Heart left ventricle (tissue), 16 donors: ENCODE measurements around the gene CYP2A6. TPM values are rescaled to one million over a fixed set of nuclear protein-coding genes. Genes with fewer than 3 reads are reported as not detected.
"Not testable (repeated sequence)": the region's sequence is repeated elsewhere in the genome, so short reads cannot be mapped to it uniquely, and the experiment has no call there.

Source experiments
- ATAC-seq, 4 donors: fragments of 200-7000 bp; cut with Tn5 transposase; one replicate each; pipeline ENCODE4 v1.9.1; 2020 to 2022; ENCODE audit warnings: moderate library complexity in 4 of 4, mild to moderate bottlenecking in 3 of 4, moderate number of reproducible peaks in 1 of 4
- DNase-seq, 5 donors: peaks; one replicate each; pipeline ENCODE4 v3.0.0-alpha.2; 2020
- H3K27ac ChIP-seq, 12 donors: fragments of 200-600 bp; sonication (generic) in 4 of 12; one replicate each; pipeline versions ENCODE4 v1.5.0 to v1.8.0; 2016 to 2022; ENCODE audit warnings: mild to moderate bottlenecking in 2 of 12
- H3K27me3 ChIP-seq, 9 donors: fragments of 200-600 bp; sonication (generic) in 2 of 9; one replicate each; pipeline versions ENCODE4 v1.5.1 to v1.8.0; 2016 to 2022; ENCODE audit warnings: mild to moderate bottlenecking in 3 of 9
- H3K36me3 ChIP-seq, 9 donors: fragments of 200-600 bp; sonication (generic) in 2 of 9; one replicate each; pipeline versions ENCODE4 v1.5.0 to v1.8.0; 2018 to 2022; ENCODE audit warnings: mild to moderate bottlenecking in 2 of 9
- H3K4me1 ChIP-seq, 12 donors: fragments of 200-600 bp; sonication (generic) in 4 of 12; one replicate each; pipeline versions ENCODE4 v1.5.0 to v1.8.0; 2016 to 2022; ENCODE audit warnings: mild to moderate bottlenecking in 3 of 12
- H3K4me3 ChIP-seq, 12 donors: fragments of 200-600 bp; sonication (generic) in 4 of 12; one replicate each; pipeline versions ENCODE4 v1.5.0 to v1.8.0; 2017 to 2022; ENCODE audit warnings: mild to moderate bottlenecking in 9 of 12, moderate library complexity in 4 of 12
- H3K9me3 ChIP-seq, 12 donors: fragments of 200-600 bp; sonication (generic) in 4 of 12; one replicate each; pipeline versions ENCODE4 v1.5.0 to v1.8.0; 2016 to 2022; ENCODE audit warnings: mild to moderate bottlenecking in 1 of 12
- POLR2A ChIP-seq, 2 donors: fragments of 450-650 bp; IDR thresholded peaks; one replicate each; pipeline ENCODE4 v1.6.1; 2017; ENCODE audit warnings: antibody characterized with exemption in 2 of 2, mild to moderate bottlenecking in 2 of 2, moderate library complexity in 2 of 2
- WGBS, 4 donors: extraction: QIAGEN DNeasy Blood & Tissue Kit in 2 of 4; methylation state at CpG; one replicate each; pipeline versions ENCODE4 v1.1.5 to v1.1.7; 2013 to 2018; 5-methylcytosine and 5-hydroxymethylcytosine counted together
- intact Hi-C, 10 donors: fragments of 100-400 bp; cut with DNase I; formaldehyde crosslinking; loops; one replicate each; pipeline versions ENCODE4 v1.11.1 to v1.14.2; 2022
- long read RNA-seq, 3 donors: library from polyadenylated mRNA; unstranded; transcript quantifications; one replicate each; pipeline ENCODE4 v2.0.0, GENCODE V29; 2020 to 2021
- polyA plus RNA-seq, 2 donors: library from polyadenylated mRNA; stranded (reverse); fragments of 200-250 nt; gene quantifications; one replicate each; pipeline ENCODE4 v1.2.3, GENCODE V29; 2013
- total RNA-seq, 9 donors: library from RNA; depleted of rRNA in 2 of 9; stranded (reverse); fragments of >200 nt in 2 of 9; fragmentation: NEBNext Ultra II Directional in 3 of 9; extraction: Animal tissue kit (Norgen Biotek cat#: 25700) in 3 of 9; gene quantifications; one replicate each; pipeline versions ENCODE4 v1.1.0 to v1.2.4, GENCODE V29; 2016 to 2023
- TF ChIP-seq, protein P1 (sequence below), 12 donors: fragments of 200-600 bp; sonication (generic) in 4 of 12; IDR thresholded peaks; one replicate each; pipeline versions ENCODE4 v1.5.0 to v1.8.0; 2018 to 2022; ENCODE audit warnings: antibody characterized with exemption in 12 of 12, mild to moderate bottlenecking in 5 of 12
- donor health status: ischemic (EF 13 %, LVEDD 7.1; RV severe dilation, severe dysfunction).
- donor health status: healthy with polysubstance abuse.
- donor health status: DM: no; HTN: yes; CAD: no.
- donor health status: DM: no; HTN: no; CAD: no.
- donor health status: ischemic (EF 25% LVEDD 6.9; RV normal size, moderate dysfunction).
- donor health status: ischemic (EF 25% LVEDD 5.7; RV mildly dilated, moderate dysfunction).
- donor health status: healthy.
- donor health status: DM: yes; HTN: yes; CAD: no.
- donor health status: ischemic (EF 35%, LVEDD 5.7; RV mildly dilated, moderate dysfunction).
- donor health status: nonischemic (EF 11% LVEDD 7.7; RV severe dilation, severe dysfunction).
- donor health status: DM: yes; HTN: yes; CAD: no.
- donor health status: PGD.
- donor health status: ischemic (EF 29% LVEDD 5.4; RV normal size, mild dysfunction).
- donor health status: nonischemic (EF 23%, LVEDD 6.1; RV moderate dilation, normal function).

CYP2A6 gene, protein sequence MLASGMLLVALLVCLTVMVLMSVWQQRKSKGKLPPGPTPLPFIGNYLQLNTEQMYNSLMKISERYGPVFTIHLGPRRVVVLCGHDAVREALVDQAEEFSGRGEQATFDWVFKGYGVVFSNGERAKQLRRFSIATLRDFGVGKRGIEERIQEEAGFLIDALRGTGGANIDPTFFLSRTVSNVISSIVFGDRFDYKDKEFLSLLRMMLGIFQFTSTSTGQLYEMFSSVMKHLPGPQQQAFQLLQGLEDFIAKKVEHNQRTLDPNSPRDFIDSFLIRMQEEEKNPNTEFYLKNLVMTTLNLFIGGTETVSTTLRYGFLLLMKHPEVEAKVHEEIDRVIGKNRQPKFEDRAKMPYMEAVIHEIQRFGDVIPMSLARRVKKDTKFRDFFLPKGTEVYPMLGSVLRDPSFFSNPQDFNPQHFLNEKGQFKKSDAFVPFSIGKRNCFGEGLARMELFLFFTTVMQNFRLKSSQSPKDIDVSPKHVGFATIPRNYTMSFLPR
- total RNA-seq (under 1 TPM in 1 of 9 donors, not detected in 8; 0.16 TPM), polyA plus RNA-seq (not detected)
- long read RNA-seq, donor 1: 0 reads
- long read RNA-seq, donor 2: 0 reads
- long read RNA-seq, donor 3: 0 reads

DNA sequence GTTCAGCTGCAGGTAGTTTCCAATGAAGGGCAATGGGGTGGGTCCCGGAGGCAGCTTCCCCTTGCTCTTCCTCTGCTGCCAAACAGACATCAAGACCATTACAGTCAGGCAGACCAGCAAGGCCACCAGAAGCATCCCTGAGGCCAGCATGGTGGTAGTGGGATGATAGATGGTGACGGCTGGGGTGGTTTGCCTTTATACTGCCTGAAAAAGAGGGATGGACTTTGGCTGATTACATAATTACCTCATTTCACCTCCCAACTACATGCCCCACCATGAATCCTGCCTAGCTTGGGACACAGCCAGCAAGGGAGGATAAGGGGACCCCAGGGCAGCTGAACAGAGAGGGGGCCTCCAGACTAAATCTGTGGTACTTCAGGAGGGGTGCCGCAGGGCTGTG is at the start of gene CYP2A6:
Gene CYP2A6, minus strand, starts transcription at position 171 of the 400 bp plus-strand sequence. Its CDS starts 21 bp downstream, at position 150.
- H3K4me1 ChIP-seq, H3K27ac ChIP-seq, DNase-seq, H3K9me3 ChIP-seq, ATAC-seq, H3K36me3 ChIP-seq, H3K4me3 ChIP-seq, intact Hi-C loops: not testable (repeated sequence)
- H3K27me3 ChIP-seq: peaks cover 0 to 20% (median 0%) of the 10 kb centered on the region in 9 donors
- 88 to 100% (median 94%) methylated on average over 2 to 3 of the region's 3 CpGs for WGBS, 4 donors

DNA sequence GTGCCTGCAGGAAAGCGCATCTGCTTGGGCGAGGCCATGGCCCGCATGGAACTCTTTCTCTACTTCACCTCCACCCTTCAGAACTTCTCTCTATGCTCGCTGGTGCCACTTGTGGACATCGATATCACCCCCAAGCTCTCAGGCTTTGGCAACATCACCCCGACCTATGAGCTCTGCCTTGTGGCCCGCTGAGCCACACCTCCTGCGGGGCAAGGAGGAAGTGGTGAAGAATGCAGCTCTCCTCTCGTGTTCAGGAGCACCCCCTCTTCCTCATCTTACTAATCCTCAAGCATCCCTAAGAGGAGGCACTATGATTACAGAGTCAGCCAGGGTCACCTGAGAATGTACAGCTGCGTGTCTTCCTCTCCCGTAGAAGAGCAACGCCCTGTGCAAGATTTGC is 49.7 kb upstream of the CYP2A6 start:
- H3K9me3 ChIP-seq, intact Hi-C loops, H3K4me3 ChIP-seq, H3K27ac ChIP-seq, H3K27me3 ChIP-seq, DNase-seq, H3K36me3 ChIP-seq, H3K4me1 ChIP-seq, ATAC-seq: not testable (repeated sequence)
- WGBS, 4 donors: 81 to 89% (median 84%) methylated on average over 12 of the region's 12 CpGs

DNA sequence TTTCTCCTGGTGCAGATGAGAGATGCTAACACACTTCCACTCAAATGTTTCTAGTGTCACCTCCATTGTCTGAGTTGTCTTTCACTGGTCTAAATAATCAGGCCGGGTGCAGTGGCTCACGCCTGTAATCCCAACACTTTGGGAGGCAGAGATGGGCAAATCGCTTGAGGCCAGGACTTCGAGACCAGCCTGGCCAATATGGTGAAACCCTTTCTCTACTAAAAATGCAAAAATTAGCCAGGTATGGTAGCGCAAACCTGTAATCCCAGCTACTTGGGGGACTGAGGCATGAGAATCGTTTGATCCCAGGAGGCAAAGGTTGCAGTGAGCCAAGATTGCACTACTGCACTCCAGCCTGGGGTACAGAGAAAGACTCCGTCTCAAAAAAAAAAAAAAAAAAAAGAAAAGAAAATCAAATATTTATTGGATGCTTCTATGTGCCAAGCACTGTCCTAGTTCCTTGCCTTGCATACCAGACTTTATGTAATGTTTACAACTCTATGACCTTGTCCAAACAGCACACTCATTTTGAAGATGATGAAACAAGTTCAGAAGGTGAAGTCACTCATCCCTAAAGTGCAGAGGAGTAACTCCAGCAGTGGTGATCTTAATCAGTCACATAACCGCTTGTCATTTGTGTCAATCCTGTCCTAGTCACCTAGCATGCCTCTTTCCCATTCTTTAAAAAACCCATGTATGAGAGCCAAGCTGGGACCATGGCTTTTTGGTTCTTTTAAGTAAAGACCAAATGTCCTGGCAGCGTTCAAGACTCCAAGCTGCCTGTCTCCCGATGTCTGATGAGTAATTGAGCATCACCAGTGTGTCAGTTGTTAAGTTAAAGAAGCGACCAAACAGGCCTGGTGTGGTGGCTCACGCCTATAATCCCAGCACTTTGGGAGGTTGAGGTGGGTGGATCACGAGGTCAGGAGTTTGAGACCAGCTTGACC is 46.9 kb upstream of the CYP2A6 start:
- ATAC-seq, intact Hi-C loops, H3K36me3 ChIP-seq, H3K4me1 ChIP-seq, H3K27me3 ChIP-seq, H3K27ac ChIP-seq, H3K9me3 ChIP-seq, DNase-seq, H3K4me3 ChIP-seq: not testable (repeated sequence)
- 87 to 90% (median 88%) methylated on average over 13 of the region's 13 CpGs for WGBS, 4 donors

DNA sequence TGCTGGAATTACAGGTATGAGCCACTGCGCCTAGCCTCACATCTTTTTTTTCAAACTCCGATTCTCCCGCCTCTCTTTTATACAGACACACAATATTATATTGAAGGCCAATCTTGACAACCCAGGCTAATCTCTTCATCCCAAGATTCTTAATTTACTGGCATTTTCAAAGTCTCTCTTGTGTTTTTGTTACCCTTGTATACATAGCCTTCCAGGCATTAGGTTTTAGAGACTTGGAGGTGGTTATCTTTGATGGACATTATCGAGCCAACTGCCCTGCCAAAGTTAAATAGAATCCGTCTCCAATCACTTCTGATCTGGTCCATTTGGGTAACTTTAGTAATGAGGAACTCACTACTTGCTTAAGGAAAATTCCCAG is 46.2 kb upstream of the CYP2A6 start:
- no peaks in the 10 kb centered on the region for H3K4me1 ChIP-seq
- H3K27me3 ChIP-seq: no peaks in the 10 kb centered on the region
- intact Hi-C loops: no loop called here
- no peaks in the 10 kb centered on the region for H3K36me3 ChIP-seq
- no peak for TF ChIP-seq POLR2A (IDR thresholded peaks at IDR 0.05)
- TF ChIP-seq, protein P1, sequence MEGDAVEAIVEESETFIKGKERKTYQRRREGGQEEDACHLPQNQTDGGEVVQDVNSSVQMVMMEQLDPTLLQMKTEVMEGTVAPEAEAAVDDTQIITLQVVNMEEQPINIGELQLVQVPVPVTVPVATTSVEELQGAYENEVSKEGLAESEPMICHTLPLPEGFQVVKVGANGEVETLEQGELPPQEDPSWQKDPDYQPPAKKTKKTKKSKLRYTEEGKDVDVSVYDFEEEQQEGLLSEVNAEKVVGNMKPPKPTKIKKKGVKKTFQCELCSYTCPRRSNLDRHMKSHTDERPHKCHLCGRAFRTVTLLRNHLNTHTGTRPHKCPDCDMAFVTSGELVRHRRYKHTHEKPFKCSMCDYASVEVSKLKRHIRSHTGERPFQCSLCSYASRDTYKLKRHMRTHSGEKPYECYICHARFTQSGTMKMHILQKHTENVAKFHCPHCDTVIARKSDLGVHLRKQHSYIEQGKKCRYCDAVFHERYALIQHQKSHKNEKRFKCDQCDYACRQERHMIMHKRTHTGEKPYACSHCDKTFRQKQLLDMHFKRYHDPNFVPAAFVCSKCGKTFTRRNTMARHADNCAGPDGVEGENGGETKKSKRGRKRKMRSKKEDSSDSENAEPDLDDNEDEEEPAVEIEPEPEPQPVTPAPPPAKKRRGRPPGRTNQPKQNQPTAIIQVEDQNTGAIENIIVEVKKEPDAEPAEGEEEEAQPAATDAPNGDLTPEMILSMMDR (IDR thresholded peaks at IDR 0.05): no peak
- no peak overlapping the region for H3K27ac ChIP-seq
- ATAC-seq (no peak), DNase-seq (no peak)
- H3K4me3 ChIP-seq: no peak overlapping the region
- 89 to 94% (median 93%) methylated on average over 5 of the region's 5 CpGs for WGBS, 4 donors
- no peaks in the 10 kb centered on the region for H3K9me3 ChIP-seq

DNA sequence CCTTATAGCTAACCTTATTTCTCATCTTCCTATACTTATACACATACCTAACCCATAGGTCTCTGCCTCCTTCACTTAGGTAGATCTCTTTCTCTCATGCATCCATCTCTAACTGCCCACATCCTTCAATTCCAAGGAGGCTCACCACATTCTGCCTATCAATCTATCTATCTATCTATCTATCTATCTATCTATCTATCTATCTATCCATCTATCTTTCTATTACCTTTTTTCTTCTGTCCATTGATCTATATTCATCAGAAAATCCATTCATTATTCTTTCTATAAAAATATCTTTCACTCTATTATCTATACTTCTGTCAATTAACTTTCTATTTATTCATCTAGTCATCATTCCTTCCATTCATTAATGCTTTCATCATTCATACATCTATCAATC is 42.9 kb upstream of the CYP2A6 start:
- Histone ChIP-seq H3K9me3 (no peaks in the 10 kb centered on the region), H3K27ac (no peak overlapping the region), H3K4me1 (no peaks in the 10 kb centered on the region), H3K4me3 (no peak overlapping the region), H3K36me3 (no peaks in the 10 kb centered on the region), H3K27me3 (no peaks in the 10 kb centered on the region)
- intact Hi-C loops: no loop called here
- ATAC-seq: no peak
- TF ChIP-seq, protein P1 (IDR thresholded peaks at IDR 0.05): no peak
- TF ChIP-seq POLR2A (IDR thresholded peaks at IDR 0.05): no peak
- no peak for DNase-seq
